HG03060 (cell line): ENCODE measurements around the gene BAX.
"Not testable (repeated sequence)": the region's sequence is repeated elsewhere in the genome, so short reads cannot be mapped to it uniquely, and the experiment has no call there.

Source experiments
- ATAC-seq: cut with Tn5 transposase; IDR thresholded peaks from one replicate; pipeline ENCODE4 v1.9.1; 2021; ENCODE audit warnings: low read depth, moderate number of reproducible peaks; ENCODE audit not compliant: unreplicated experiment

BAX gene

GRCh38 chr19:48954595-48955307 is at the start of gene BAX:
Gene BAX, plus strand, starts transcription at chr19:48954875. Its CDS starts 54 bp downstream, at chr19:48954929.
- peak; percentile 64 for ATAC-seq

GRCh38 chr19:48905664-48906063 is 49.0 kb upstream of the BAX start:
- ATAC-seq: no peak

GRCh38 chr19:48906324-48906723 is 48.4 kb upstream of the BAX start:
- ATAC-seq: no peak

- ATAC-seq: no peak
Observed at GRCh38 chr19:48907671-48908070, 47.0 kb upstream of the BAX start.

- not testable (repeated sequence) for ATAC-seq
Observed at GRCh38 chr19:48909424-48910077, 45.1 kb upstream of the BAX start.

- ATAC-seq: no peak
Observed at GRCh38 chr19:48910803-48911202, 43.9 kb upstream of the BAX start.

- no peak for ATAC-seq
Observed at GRCh38 chr19:48913114-48913889, 41.4 kb upstream of the BAX start.

- ATAC-seq: no peak
Observed at GRCh38 chr19:48914181-48914580, 40.5 kb upstream of the BAX start.

GRCh38 chr19:48915757-48916156 is 38.9 kb upstream of the BAX start:
- ATAC-seq: no peak

- no peak for ATAC-seq
Observed at GRCh38 chr19:48918071-48918470, 36.6 kb upstream of the BAX start.

GRCh38 chr19:48918801-48919247 is 35.9 kb upstream of the BAX start:
- ATAC-seq: no peak

- not testable (repeated sequence) for ATAC-seq
Observed at GRCh38 chr19:48919271-48919670, 35.4 kb upstream of the BAX start.

GRCh38 chr19:48920949-48921348 is 33.7 kb upstream of the BAX start:
- ATAC-seq: no peak

GRCh38 chr19:48921721-48922500 is 32.8 kb upstream of the BAX start:
- ATAC-seq: no peak

- ATAC-seq: no peak
Observed at GRCh38 chr19:48922548-48923490, 31.9 kb upstream of the BAX start.

GRCh38 chr19:48925240-48925843 is 29.3 kb upstream of the BAX start:
- ATAC-seq: no peak

GRCh38 chr19:48925890-48926289 is 28.8 kb upstream of the BAX start:
- ATAC-seq: not testable (repeated sequence)

- ATAC-seq: no peak
Observed at GRCh38 chr19:48926909-48927308, 27.8 kb upstream of the BAX start.

GRCh38 chr19:48927692-48928091 is 27.0 kb upstream of the BAX start:
- ATAC-seq: not testable (repeated sequence)
